NOMO-1 (cell line): ENCODE results near the gene GFPT1.
"Not testable (repeated sequence)": the region's sequence is repeated elsewhere in the genome, so short reads cannot be mapped to it uniquely, and the experiment has no call there.

ENCODE experiments used
- DNase-seq, 2 experiments: peaks; one replicate each; lab custom pipeline; 2025; ENCODE audit not compliant: unreplicated experiment in 2 of 2; lab: John Stamatoyannopoulos, UW

Gene GFPT1

GRCh38 chr2:69386789-69387734 lies at the start of gene GFPT1:
GFPT1 (minus strand) TSS chr2:69387227; CDS start chr2:69387071, 156 bp downstream.
- DNase-seq = peak; percentile 82 to 96

GRCh38 chr2:69436596-69436937 lies 49.5 kb upstream of the GFPT1 start:
- DNase-seq = peak in 1 of 2 experiments; percentile 55

- no peak for DNase-seq
Observed at GRCh38 chr2:69434753-69435152, 47.7 kb upstream of the GFPT1 start.

- no peak for DNase-seq
Observed at GRCh38 chr2:69429491-69430183, 42.6 kb upstream of the GFPT1 start.

- no peak for DNase-seq
Observed at GRCh38 chr2:69428981-69429380, 42.0 kb upstream of the GFPT1 start.

GRCh38 chr2:69424419-69424818 lies 37.4 kb upstream of the GFPT1 start:
- no peak for DNase-seq

GRCh38 chr2:69422198-69422597 lies 35.2 kb upstream of the GFPT1 start:
- no peak for DNase-seq

GRCh38 chr2:69419111-69419510 lies 32.1 kb upstream of the GFPT1 start:
- DNase-seq = not testable (repeated sequence)

- DNase-seq = no peak
Observed at GRCh38 chr2:69416147-69416546, 29.1 kb upstream of the GFPT1 start.

GRCh38 chr2:69411120-69411519 lies 24.1 kb upstream of the GFPT1 start:
- no peak for DNase-seq

- DNase-seq = no peak
Observed at GRCh38 chr2:69405306-69405705, 18.3 kb upstream of the GFPT1 start.

GRCh38 chr2:69400121-69400520 lies 13.1 kb upstream of the GFPT1 start:
- DNase-seq = no peak

GRCh38 chr2:69397234-69397633 lies 10.2 kb upstream of the GFPT1 start:
- DNase-seq = no peak

GRCh38 chr2:69395866-69396265 lies 8.8 kb upstream of the GFPT1 start:
- no peak for DNase-seq

GRCh38 chr2:69393963-69394362 lies 6.9 kb upstream of the GFPT1 start:
- no peak for DNase-seq

- DNase-seq = peak; percentile 73 to 83
Observed at GRCh38 chr2:69390471-69390870, 3.4 kb upstream of the GFPT1 start.

GRCh38 chr2:69390001-69390400 lies 3.0 kb upstream of the GFPT1 start:
- DNase-seq = no peak

GRCh38 chr2:69389271-69389670 lies 2.2 kb upstream of the GFPT1 start:
- DNase-seq = no peak

- DNase-seq = no peak
Observed at GRCh38 chr2:69387770-69388481, 899 bp upstream of the GFPT1 start.

- no peak for DNase-seq
Observed at GRCh38 chr2:69386360-69386759, 667 bp downstream of the GFPT1 start.

GRCh38 chr2:69385443-69386151 lies 1.4 kb downstream of the GFPT1 start:
- DNase-seq = peak in 1 of 2 experiments; percentile 9
